Lower leg skin (tissue), 4 donors: ENCODE measurements around the gene RIN1. TPM values are rescaled to one million over a fixed set of nuclear protein-coding genes. Genes with fewer than 3 reads are reported as not detected.

ENCODE experiments used
- DNase-seq, 2 donors: peaks; one replicate each; pipeline ENCODE4 v3.0.0-alpha.2; 2019; ENCODE audit warnings: low spot score in 2 of 2
- H3K4me3 ChIP-seq: fragments of 200-600 bp; sonication (generic); 2 replicates; pipeline ENCODE4 v1.5.1; 2017; ENCODE audit warnings: mild to moderate bottlenecking, low read depth; ENCODE audit not compliant: poor library complexity, severe bottlenecking
- POLR2A ChIP-seq, 2 donors: fragments of 450-650 bp; IDR thresholded peaks; one replicate each; pipeline ENCODE4 v1.6.1; 2016 to 2017; ENCODE audit warnings: antibody characterized with exemption in 2 of 2, mild to moderate bottlenecking in 1 of 2, moderate library complexity in 1 of 2
- WGBS, 2 donors: methylation state at CpG; one replicate each; pipeline ENCODE4 v1.1.5; 2018; 5-methylcytosine and 5-hydroxymethylcytosine counted together
- intact Hi-C: fragments of 100-400 bp; cut with DNase I; formaldehyde crosslinking; loops from one replicate; pipeline ENCODE4 v1.15.0; 2023; ENCODE audit warnings: low total_unique reads
- total RNA-seq, 4 donors: library from RNA; depleted of rRNA; stranded (reverse); fragments of >200 nt; gene quantifications; one replicate each; pipeline ENCODE4 v1.1.0, GENCODE V29; 2016
- TF ChIP-seq, protein P1 (sequence below), 3 donors: fragments of 450-650 bp; IDR thresholded peaks; one replicate each; pipeline ENCODE4 v1.5.1; 2016; ENCODE audit warnings: antibody characterized with exemption in 3 of 3, mild to moderate bottlenecking in 3 of 3, moderate library complexity in 2 of 3

RIN1 gene
- total RNA-seq, 4 donors from 2014 or later: 48.3 to 56.9 (median 53.8) TPM

DNA sequence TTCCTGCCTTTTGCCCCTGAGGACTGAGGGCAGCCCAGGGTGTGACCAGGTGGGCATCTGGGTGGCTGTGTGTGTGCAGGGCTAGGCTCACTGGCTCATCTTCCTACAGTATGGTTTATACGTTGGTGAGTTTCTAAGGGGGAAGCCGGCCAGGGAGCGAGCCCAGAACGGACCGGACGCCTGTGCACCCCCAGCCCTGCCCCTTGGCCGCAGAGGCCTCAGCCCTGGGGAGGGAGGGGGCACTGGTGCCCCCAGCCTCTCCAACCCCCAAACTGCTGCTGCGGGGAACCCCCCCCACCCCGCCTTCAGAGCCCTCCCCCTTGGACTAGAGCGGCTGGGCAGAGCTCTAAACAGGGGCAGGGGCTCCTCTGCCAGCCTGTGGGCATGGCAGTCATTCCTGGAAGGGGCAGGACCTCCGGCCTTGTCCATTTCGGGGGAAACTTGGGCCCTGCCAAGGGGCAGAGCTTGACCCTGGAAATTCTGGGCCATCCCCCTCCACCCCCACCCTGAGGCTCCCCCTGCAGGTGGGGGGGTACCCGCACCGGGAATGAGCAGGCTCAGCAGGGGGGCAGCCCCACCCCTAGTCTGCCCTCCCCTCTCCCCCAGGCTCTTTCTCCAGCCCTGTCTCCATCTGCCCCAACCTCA is 52.7 kb downstream of the RIN1 start:
- no peak overlapping the region for H3K4me3 ChIP-seq
- WGBS, 2 donors: 69 to 71% methylated on average over 6 to 13 of the region's 14 CpGs
- intact Hi-C loops: no loop called here
- no peak for DNase-seq
- TF ChIP-seq, protein P1, sequence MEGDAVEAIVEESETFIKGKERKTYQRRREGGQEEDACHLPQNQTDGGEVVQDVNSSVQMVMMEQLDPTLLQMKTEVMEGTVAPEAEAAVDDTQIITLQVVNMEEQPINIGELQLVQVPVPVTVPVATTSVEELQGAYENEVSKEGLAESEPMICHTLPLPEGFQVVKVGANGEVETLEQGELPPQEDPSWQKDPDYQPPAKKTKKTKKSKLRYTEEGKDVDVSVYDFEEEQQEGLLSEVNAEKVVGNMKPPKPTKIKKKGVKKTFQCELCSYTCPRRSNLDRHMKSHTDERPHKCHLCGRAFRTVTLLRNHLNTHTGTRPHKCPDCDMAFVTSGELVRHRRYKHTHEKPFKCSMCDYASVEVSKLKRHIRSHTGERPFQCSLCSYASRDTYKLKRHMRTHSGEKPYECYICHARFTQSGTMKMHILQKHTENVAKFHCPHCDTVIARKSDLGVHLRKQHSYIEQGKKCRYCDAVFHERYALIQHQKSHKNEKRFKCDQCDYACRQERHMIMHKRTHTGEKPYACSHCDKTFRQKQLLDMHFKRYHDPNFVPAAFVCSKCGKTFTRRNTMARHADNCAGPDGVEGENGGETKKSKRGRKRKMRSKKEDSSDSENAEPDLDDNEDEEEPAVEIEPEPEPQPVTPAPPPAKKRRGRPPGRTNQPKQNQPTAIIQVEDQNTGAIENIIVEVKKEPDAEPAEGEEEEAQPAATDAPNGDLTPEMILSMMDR (IDR thresholded peaks at IDR 0.05): no peak
- no peak for TF ChIP-seq POLR2A (IDR thresholded peaks at IDR 0.05)

DNA sequence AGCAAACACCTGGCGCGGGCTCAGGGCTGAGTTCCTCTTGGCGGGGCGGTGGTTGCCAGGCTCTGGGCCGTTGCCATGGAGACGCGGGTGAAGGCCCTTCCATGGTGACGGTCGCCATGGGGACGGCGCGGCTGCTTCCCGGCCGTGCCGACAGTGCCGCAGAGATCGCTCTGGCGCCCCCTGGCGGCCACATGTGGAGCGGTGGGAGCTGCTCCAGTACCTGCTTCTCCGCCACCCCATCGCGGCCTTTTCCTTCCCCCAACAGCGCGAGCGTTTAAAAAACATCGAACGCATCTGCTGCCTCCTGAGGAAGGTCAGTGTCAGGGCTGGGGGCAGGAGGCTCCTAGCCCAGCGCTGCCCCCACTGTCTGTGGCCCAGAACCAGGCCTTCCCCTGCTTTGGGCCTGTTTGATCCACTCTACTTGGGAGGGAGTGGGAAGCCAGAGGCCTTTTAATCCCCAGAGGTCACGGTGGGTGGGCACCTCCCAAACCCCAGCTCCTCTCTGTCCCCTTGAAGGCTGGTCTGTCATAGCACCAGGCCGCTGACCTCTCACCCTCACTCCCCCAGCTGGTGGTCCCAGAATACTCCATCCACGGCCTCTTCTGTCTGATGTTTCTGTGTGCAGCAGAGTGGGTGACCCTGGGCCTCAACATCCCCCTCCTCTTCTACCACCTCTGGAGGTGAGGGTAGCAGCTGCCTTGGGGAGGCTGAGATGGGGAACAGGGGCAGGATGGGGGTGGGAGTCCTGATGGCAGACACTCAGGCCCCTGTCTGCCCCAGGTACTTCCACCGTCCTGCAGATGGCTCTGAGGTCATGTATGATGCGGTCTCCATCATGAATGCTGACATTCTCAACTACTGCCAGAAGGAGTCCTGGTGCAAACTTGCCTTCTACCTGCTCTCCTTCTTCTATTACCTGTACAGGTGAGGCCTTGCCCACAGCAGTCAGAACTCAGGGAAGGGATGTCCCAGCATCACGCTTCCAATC is 53.5 kb downstream of the RIN1 start:
- 17 to 21% methylated on average over 21 to 26 of the region's 35 CpGs for whole genome bisulfite sequencing, 2 donors
- TF ChIP-seq, protein P1 (IDR thresholded peaks at IDR 0.05): peak in 1 of 3 donors; percentile 94
- no peak for TF ChIP-seq POLR2A (IDR thresholded peaks at IDR 0.05)
- no peak overlapping the region for H3K4me3 ChIP-seq
- intact Hi-C loops: no loop called here
- peak; percentile 94 to 99 for DNase-seq

Other genes starting within 250 kb of the RIN1 start
- 10 to 100 TPM; 16.8 to 37.3 (median 23.0) TPM for gene KLC2, start 78.7 kb downstream of the RIN1 start, total RNA-seq
- gene RAB1B, start 67.8 kb downstream of the RIN1 start, total RNA-seq: 100 to 1,000 TPM; 118 to 143 (median 126) TPM
- 1 to 10 TPM in 1 of 4 donors, under 1 TPM in 1, not detected in 2; 0.42 to 3.2 TPM for gene CNIH2, start 58.3 kb downstream of the RIN1 start, total RNA-seq
- gene YIF1A, start 47.3 kb downstream of the RIN1 start, total RNA-seq: 10 to 100 TPM; 55.3 to 76.2 (median 74.1) TPM
- not detected for gene TMEM151A, start 44.5 kb downstream of the RIN1 start, total RNA-seq
- gene CD248, start 19.4 kb downstream of the RIN1 start, total RNA-seq: 10 to 100 TPM in 2 of 4 donors, 1 to 10 TPM in 2; 6.3 to 23.5 (median 12.3) TPM
- gene BRMS1, start 8.7 kb upstream of the RIN1 start, total RNA-seq: 10 to 100 TPM; 40.1 to 68.4 (median 57.5) TPM
- 10 to 100 TPM; 23.9 to 32.4 (median 30.0) TPM for gene B4GAT1, start 11.2 kb upstream of the RIN1 start, total RNA-seq
- 1 to 10 TPM; 1.8 to 2.7 (median 2.4) TPM for gene SLC29A2, start 35.3 kb upstream of the RIN1 start, total RNA-seq
- gene NPAS4, start 84.6 kb upstream of the RIN1 start, total RNA-seq: under 1 TPM in 1 of 4 donors, not detected in 3; 0.19 TPM
- 10 to 100 TPM; 30.6 to 41.1 (median 36.2) TPM for gene MRPL11, start 102.4 kb upstream of the RIN1 start, total RNA-seq
- 10 to 100 TPM; 14.3 to 22.0 (median 17.1) TPM for gene PELI3, start 130.5 kb upstream of the RIN1 start, total RNA-seq
- 10 to 100 TPM; 15.5 to 48.5 (median 20.1) TPM for gene DPP3, start 144.0 kb upstream of the RIN1 start, total RNA-seq
- 10 to 100 TPM; 27.4 to 51.6 (median 37.1) TPM for gene BBS1, start 174.2 kb upstream of the RIN1 start, total RNA-seq
- 10 to 100 TPM in 3 of 4 donors, 1 to 10 TPM in 1; 9.9 to 18.0 (median 14.7) TPM for gene ZDHHC24, start 209.6 kb upstream of the RIN1 start, total RNA-seq
- gene ACTN3, start 210.5 kb upstream of the RIN1 start, total RNA-seq: not detected
- 100 to 1,000 TPM in 2 of 4 donors, 10 to 100 TPM in 2; 96.4 to 120 (median 103) TPM for gene CTSF, start 232.2 kb upstream of the RIN1 start, total RNA-seq